Ammon's horn (tissue), 1 donor: ENCODE data around the gene ZFPM1.
"Not testable (repeated sequence)": the region's sequence is repeated elsewhere in the genome, so short reads cannot be mapped to it uniquely, and the experiment has no call there.

Source experiments
- DNase-seq: peaks from one replicate; pipeline ENCODE4 v3.0.0-alpha.2; 2016; ENCODE audit warnings: low spot score

ZFPM1 gene

DNA sequence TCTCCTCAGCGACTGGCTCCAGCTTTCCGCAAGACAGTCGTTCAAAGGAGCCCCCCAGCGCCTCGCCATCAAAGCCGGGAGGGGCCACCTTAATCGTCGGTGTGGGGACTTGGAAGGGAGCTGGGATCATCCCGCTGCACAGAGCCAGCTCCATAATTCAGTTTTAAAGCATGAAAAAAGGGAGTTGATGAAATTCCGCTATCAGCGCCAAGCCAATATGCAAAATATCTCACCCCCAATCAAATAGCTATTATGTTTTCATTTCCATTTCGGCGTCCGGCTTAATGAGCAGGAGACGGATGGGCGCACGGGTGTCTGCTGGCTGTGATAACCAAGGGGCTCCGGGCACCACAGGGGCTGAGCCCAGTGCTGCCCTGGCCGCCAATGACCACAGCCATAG is 27.7 kb downstream of the ZFPM1 start:
- DNase-seq = no peak

DNA sequence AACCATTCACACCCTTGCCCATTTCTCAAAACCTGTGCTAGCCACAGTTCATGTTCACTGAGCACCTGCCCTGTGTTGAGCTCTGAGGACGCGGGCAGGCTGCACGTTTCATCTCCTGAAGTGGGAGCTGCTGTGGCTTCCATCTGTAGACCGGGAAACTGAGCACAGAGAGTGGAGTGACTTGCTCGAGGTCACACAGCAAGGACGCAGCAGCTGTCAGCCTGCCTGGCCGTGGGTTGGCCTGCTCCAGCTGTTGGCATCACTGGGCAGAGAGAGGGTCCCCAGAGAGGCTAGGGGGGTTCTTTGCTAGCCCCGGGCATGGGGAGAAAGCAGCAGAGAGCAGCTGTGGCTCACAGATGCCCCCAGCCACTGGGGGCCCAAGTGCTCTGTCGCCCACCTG is 28.8 kb downstream of the ZFPM1 start:
- no peak for DNase-seq

DNA sequence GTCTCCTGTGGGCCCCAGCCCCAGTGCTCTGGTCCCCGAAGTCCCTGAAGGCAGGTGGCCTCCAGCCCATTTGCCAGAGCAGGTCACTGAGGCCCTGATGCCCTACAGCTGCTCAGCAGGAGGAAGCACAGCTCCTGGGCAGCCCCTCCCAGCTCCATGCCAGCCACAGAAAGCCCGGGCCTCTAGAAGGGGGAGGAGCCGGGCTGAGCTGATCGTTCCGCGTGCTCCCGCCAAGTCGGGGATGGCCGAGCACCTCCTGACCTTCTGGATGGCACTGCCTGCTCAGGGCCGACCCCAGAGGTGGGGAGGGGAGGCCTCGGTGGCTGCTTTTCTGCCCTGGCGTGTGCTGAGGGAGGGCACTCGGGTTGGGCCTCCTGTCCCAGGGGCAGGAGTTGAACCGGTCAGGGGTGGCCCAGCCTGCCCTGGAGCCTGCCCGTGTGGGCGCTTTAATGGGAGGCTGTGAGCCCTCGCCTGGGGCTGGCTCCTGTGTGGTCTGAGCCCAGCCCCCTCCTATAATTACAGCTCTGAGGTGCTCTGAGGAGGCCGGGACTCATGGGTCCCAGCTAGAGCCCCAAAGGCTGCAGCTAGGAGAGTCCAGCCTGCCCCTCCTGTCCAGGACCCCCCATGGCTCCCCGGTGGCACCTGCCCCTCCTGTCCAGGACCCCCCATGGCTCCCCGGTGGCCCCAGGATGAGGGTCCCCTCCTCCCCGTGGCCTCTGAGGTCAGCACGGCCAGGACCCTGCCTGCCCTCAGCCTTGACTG is 29.7 kb downstream of the ZFPM1 start:
- no peak for DNase-seq

DNA sequence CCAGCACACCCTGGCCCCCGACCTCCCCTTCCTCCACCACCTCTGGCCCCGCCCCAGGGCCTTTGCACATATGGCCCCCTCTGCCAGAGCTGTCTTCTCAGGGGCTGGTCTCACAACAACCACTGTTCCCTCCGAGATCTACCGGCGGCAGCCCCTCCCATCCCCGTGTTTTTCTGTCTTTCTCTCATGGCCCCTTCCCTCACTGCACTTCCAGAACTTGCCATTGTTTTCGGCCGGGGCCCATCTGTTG is 30.2 kb downstream of the ZFPM1 start:
- no peak for DNase-seq

DNA sequence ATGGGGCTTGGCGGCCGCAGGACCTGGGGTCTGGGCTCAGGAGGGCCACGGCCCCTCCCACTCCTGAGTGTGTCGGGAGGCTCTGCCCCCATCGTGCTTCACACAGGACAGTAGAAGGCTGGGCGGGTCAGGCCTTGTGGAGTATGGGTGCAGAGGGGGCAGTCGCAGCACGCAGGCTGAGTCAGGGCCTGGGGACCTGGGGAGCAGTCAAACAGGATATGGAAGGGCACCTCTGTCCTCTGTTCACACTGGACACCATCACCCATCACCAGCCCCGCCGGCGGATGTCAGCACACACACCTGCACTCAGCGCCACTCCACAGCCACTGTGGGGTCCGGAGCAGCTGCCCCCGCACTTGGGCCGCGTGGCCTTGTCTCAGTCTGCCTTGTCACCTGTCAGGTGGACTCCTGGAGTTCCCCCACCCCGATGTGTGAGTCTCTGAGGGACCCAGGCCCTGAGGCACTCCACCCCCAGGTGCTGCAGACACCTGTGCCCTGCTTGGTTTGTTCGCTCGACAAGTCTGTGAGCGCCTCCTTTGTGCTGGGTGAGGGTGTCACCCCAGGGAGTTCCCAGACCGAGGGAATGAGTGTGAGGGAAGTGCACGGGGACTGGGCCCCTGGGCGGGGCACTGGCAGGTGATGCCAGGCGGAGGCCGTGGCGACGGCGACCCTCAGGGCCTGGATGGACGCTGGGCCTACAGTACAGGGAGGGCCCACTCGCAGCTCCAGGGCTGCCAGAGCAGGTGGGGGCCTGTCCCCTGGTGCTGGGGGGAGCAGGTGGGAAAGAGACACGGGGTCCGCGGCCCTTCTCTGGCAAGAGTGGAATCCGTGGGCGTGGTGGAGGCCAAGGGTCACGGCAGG is 31.7 kb downstream of the ZFPM1 start:
- DNase-seq = no peak

DNA sequence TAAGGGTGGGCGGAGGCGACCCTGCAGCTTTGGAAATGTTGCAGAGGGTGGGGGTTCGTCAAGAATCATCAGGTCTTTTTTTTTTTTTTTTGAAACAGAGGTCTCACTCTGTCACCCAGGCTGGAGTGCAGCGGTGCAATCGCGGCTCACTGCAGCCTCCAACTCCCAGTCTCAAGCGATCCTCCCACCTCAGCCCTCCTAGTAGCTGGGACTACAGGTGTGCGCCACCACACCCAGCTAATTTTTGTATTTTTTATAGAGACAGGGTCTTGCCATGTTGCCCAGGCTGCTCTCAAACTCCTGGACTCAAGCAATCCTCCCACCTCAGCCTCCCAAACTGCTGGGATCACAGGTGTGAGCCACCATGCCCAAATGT is 32.3 kb downstream of the ZFPM1 start:
- DNase-seq = not testable (repeated sequence)

DNA sequence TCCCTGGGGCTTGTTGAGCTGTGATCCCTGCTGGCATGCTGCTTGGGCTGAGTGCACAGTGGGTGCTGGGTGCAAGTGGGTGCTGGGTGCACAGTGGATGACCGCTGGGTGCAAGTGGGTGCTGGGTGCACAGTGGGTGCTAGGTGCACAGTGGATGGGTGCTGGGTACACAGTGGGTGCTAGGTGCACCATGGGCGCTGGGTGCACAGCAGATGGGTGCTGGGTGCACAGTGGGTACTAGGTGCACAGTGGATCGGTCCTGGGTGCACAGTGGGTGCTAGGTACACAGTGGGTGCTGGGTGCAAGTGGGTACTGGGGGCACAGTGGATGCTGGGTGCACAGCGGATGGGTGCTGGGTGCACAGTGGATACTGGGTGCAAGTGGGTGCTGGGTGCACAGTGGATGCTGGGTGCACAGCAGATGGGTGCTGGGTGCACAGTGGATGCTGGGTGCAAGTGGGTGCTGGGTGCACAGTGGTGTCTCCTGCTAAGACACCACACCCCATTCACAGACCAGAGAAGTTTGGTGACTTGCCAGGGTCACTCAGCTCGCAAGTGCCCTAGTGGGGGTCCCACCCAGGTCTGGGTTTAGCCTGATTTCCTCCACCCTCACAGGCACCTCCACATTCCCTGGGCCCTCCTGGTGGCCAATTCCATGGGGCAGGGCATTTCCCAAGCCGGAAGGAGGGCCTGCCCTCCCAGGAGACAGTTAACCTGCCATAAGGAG is 33.5 kb downstream of the ZFPM1 start:
- DNase-seq = no peak

DNA sequence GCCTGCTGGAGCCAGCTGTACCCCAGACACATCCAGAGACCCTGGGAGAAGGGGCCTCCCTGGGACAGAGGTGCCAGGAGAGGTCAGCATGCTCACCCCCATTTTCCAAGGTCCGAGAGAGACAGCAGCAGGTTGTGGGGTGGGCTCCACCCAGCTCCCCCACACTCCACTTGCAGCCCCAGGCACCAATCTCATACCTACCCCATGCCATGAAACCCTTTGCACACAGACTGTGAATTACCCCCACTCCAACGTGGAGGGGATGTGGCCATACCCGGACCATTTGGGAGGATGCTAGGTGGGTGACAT is 34.0 kb downstream of the ZFPM1 start:
- DNase-seq = no peak

DNA sequence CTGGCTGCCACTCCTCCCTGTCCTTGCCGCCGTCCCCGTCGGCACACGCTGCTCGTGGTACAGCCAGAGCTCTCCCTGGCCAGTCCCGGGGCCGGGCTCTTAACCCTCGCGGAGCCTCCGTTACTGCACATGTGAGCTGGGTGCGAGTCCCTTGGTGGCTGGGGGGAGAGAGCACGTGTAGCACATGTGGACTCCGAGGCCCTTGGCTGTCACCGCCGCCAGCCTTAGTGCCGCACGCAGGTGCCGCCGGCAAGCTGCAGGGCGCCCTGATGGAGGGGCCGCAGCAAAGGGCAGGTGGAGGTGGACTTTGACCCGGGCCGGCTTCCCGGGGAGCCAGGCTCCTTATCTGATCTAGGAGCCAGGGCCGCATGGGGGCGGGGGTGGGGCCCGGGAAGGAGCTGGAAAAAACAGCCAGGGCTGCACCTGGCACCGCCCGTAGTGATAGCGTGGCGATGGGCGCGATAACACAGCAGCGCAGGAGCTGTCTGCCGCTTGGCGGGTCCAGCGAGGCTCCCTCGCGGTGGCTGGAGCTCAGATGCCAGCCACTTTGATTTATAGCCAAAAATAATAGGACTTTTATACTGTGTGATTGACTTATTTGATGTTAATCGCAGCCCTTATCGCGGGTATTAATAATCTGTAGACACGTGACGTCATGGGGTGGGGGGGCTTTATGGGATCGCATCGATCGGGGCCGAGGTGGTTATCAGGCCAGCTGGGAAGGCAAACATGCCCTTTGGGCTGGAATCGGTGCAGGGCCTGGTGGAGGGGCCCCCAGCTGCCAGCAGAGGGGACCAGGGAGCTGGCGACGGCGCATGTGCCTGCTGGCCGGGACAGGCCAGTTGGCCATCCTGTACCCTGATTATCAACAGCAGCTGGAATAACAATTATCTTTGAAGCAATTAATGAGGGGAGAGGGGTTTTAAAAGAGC is 35.1 kb downstream of the ZFPM1 start:
- DNase-seq = no peak

DNA sequence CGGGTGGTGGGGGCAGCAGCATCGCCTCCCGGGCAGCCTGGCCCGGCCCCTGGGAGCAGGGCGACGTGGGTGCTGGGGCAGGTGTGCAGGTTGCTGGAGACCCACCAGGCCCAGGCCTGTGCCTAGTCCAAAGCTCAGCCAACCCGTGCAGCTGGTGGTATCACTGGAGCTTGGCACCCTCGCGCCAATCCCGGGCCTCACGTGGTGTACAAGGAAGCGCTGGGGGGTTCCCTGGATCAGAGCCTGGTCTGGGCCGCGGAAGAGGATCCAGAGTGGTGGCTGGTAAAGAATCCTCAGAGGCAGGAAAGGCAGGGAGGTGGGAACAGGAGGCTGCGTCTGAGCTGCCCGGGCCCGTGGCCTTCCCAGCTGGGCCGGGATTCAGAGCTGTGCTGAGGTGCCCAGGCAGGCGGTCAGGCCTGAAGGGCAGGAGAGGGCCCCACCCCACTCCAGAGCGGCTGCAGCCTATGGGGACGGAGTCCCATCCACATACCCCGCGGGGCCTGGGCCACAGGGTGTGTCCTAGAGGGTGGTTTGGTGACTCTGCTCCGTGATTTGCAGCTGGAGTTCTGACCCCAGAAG is 36.2 kb downstream of the ZFPM1 start:
- DNase-seq = no peak

DNA sequence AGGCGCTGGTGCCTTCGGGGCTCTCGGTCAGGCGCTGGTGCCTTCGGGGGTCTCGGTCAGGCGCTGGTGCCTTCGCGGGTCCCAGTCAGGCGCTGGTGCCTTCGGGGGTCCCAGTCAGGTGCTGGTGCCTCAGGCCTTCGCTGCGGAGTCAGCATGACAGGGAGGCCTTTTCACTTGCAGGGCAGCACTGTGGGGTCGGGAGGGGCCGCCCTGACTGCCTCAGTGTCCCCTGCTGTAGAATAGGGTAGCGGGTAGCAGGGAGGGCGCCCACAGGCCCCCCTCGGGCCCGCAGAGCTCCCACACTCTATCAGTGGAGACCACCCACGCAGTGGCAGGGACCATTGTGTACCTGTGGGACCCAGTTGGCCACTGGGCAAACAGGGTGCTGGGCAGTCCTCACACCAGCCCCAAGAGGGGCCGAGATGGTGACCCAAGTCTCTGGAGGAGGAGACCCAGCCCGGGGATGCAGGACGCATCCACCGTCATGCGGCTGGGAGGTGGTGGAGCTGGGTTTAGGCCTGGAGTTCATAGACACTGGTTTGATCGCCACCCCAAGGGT is 38.0 kb downstream of the ZFPM1 start:
- DNase-seq = no peak

DNA sequence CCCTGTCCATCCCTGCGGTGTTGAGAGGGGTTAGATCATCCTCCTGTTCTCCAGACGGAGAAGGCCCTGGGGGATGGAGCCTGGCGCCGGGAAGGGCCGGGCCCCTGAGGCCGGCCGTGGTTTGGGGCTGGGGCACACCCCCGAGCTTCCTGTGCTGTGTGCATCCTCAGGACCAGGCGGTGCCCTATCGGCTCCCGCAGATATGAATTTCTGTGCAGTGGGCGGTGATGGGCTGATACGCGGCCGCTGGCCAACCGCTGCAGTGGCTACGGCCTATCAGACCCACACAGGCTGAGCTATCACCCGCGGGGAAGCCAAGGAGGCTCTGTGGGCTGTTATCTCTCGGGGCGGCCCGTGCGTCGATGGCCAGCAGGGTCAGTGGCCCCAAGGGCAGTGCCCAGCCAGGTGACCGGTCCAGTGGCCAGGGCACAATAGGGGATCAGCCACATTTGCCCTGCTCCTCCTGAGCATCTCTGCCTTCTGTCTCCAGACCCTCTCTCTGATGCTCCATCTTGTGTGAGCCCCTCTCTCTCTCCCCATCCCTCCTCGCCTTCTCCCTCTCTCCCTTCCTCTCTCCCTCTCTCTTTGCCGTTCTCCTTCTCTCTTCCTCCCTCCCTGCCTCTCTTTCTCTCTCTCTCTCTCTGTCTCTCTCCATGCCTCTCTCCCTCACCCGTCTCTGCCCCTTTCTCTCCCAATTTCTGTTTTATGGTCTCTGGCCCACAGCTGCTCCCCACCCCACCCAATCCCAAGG is 38.7 kb downstream of the ZFPM1 start:
- DNase-seq = no peak

DNA sequence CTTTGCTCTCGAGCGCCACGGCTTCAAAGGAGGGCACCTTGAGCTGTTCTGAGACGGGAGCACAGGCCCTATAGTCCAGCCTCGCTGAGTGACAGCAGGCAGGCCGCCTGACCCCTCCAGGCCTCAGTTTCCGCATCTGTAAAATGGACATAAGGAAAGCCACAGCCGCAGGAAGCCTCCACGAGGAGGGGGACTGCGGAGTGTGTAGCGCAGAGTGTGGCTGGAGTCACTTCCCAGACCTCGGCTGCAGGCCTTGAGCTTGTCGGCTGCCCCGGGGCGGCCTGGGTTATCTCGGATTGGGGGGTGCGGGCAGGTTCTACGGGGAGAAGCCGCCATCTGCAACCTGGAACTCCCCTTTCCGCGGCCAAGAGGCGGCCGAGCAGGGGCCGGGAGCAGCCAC is 40.8 kb downstream of the ZFPM1 start:
- DNase-seq = no peak

DNA sequence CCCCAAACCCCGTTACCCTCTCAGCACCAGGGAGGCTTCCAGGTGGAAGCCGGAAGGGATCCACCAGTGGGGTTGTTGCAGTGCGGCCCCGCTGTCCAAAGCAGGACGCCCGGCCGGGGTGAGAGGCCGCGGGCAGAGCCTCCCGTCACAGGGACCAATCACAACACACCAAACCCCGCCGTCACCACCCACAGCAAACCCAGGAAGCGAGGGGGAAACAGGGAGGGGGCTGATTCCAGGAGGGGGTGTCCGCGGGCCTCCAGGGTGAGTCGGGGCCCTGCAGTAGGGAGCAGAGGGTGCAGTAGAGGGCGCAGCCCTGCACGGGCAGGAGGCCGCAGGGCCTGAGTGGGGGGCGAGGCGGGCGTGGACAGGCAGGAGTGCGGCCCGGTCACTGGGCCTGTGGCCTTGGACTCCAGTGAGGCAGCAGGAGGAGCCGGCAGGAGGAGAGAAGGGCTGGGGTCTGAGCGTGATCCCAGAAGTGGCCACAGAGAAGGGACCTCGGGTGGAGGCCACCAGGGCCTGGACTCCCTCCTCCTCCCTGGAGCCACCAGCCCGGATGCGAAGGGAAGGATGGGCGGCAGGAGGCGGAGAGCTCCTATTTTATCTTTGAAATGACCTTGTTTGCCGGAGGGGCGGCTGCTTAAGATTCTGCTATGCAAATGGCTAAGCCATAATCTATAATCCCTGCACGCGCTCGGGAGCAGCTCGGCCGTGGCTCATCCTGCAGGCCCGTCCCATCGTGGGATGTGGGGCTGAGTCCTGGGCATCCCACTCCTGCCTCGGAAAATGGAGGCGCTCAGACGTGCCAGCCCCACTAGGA is 41.5 kb downstream of the ZFPM1 start:
- DNase-seq = no peak

DNA sequence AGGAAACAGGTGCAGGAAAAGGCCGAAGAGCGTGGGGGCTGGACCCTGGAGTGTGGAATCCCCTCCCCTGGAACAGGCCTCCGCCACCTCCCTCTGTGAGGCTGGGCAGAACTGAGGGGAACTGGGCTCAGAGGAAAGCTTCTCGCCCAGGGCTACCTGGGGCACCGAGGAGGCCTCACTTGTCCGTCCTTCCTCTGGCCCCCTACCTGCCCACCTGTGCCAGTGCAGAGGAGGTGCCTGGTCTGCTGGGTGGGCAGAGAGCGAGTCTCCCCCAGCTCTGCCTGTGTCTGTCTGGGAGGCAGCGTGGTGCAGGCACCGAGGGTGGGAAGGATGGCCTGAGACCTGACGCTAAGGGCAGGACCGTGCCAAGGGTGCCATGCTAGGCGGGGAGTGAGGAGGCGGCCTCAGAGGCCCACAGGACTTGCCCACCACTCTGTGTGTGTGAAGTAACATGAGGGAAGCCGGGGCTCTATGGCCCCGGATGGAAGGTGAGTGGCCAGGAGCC is 42.2 kb downstream of the ZFPM1 start:
- DNase-seq = no peak

DNA sequence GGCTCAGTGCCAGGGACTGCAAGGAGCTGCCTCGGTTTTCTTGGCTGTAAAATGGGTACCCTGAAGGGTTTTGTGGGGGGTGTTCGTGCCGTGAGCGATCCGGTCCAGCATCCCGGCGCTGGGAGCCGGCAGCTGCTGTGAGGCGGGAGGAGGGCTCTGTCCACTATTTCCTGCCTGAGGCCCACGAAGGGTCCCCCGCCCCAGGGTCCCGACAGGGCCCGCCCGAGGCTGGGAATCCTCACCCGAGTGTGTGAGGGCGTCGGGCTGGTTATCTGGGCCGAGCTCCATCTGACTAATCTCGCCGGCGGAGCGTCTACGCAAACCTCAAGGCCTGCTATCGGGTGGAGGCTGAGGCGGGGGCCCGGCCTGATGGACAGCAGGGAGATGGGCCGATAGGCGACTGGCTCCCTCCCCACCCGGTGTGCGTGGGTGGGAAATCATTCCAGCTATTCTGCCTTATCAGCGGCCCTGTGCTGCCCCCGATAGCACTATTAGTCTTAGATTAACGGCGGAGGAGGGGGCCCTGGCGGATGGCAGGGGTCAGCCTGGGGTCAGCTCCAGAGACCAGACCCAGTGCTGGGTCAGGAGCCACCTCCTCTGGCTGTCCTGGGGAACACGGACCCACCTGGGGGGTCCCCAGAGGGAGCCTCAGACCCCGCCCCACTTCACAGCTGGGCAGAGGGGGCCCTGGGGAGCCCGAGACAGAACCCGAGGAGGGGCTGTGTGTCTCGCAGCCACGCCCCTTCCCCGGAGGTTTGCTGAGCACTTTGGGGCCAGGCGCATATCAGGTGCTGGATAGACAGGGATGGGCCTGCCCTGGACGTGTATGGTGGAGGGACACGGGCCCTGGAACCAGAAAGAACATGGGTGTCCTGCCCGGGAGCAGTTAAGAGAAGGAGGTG is 44.7 kb downstream of the ZFPM1 start:
- no peak for DNase-seq

DNA sequence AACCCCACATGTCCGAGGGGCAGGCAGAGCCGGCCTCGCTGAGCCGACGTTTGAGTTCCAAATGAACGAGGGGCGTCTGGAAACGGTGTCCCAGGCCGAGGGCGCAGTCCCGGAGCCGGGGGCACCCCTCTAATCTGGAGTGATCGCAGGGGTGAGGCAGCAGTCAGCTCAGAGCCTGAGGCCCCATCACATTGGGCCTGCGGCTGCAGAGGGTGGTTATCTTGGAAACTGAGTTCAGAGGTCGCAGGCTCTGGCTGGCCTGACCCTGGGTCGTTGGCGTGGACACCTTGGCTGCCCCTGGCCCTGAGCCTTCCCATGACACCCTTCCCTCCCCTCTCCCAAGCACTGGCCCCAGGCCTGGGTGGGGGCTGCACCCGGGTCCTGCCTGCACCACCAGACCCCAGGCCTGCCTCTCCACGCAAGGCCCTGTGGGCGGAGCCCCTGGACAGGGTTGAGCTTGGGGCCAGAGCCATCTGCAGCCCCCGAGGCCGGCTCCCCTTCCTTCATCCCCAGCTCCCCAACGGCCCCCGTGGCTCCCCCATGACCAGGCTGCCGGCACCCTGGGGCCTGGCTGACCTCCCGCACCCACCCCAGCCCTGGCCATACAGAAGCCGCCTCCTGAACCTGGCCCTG is 45.6 kb downstream of the ZFPM1 start:
- DNase-seq = no peak

DNA sequence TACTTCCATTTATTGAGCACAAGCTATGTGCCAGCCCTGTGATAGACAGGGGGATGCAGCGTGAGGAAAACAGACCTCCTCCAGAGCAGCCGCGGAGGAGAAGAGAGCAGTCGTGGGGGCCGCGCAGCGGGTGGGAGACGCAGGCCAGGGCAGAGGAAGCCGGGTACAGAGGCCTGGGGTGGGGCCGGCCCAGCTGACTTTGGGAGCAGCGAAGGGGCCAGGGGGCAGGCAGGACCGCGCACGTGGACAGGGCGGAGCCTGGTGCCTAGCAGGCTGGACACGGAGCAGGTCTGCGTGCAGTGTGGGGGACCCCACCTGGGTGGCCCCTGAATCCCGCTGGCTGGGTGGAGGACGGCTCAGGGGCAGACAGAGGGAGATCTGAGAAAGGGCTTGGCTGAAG is 46.2 kb downstream of the ZFPM1 start:
- no peak for DNase-seq
